PFSK-1 (cell line): ENCODE data around the gene TYRP1. TPM values are rescaled to one million over a fixed set of nuclear protein-coding genes. Genes with fewer than 3 reads are reported as not detected.

Experiments used
- FOXP2 ChIP-seq: optimal IDR thresholded peaks from 2 replicates; pipeline ENCODE3; 2011; ENCODE audit warnings: borderline replicate concordance, control low read depth, inconsistent platforms; ENCODE audit not compliant: insufficient read depth; ENCODE audit errors: extremely low read length, extremely low read depth
- POLR2AphosphoS5 ChIP-seq: IDR thresholded peaks from 2 replicates; pipeline ENCODE4 v1.6.1; 2012; ENCODE audit warnings: low read depth, mild to moderate bottlenecking, control low read depth, low read length, moderate library complexity
- REST ChIP-seq, 2 experiments: IDR thresholded peaks; 2 replicates each; pipeline versions ENCODE4 v1.6.1 to v1.8.0; 2011 to 2012; ENCODE audit warnings: low read depth in 2 of 2, low read length in 2 of 2, control low read depth in 1 of 2, inconsistent platforms in 1 of 2, mild to moderate bottlenecking in 1 of 2, moderate library complexity in 1 of 2; ENCODE audit not compliant: insufficient read depth in 1 of 2
- SIN3A ChIP-seq: IDR thresholded peaks from 2 replicates; pipeline ENCODE4 v1.6.1; 2012; ENCODE audit warnings: mild to moderate bottlenecking, low read length, moderate library complexity, borderline replicate concordance; ENCODE audit not compliant: insufficient read depth
- TAF1 ChIP-seq: IDR thresholded peaks from 2 replicates; pipeline ENCODE4 v1.6.1; 2012; ENCODE audit warnings: low read length, control low read depth, borderline replicate concordance; ENCODE audit not compliant: insufficient read depth
- polyA plus RNA-seq: library from polyadenylated mRNA; unstranded; fragments of >200 nt; gene quantifications from one replicate; pipeline ENCODE4 v1.2.1, GENCODE V29; 2012; ENCODE audit warnings: low read depth, missing spikeins; ENCODE audit not compliant: insufficient read length

The TYRP1 gene
- 0.63 TPM for polyA plus RNA-seq

- no peak for TF ChIP-seq REST (IDR thresholded peaks at IDR 0.05; ENCODE audit: insufficient read depth in 1 of 2, low read depth in 2 of 2, low read length in 2 of 2)
Measured at GRCh38 chr9:12693141-12693540, at the start of gene TYRP1. Gene TYRP1 (plus strand): TSS chr9:12693385. CDS start chr9:12693997, 612 bp downstream.

GRCh38 chr9:12643686-12644085 lies 49.5 kb upstream of the TYRP1 start:
- no peak for TF ChIP-seq POLR2AphosphoS5

GRCh38 chr9:12648925-12649324 lies 44.3 kb upstream of the TYRP1 start:
- no peak for TF ChIP-seq SIN3A
- TF ChIP-seq TAF1, result no peak
- TF ChIP-seq POLR2AphosphoS5, result no peak
- no peak for TF ChIP-seq REST (IDR thresholded peaks at IDR 0.05; ENCODE audit: insufficient read depth in 1 of 2, low read depth in 2 of 2, low read length in 2 of 2)
- no peak for TF ChIP-seq FOXP2

GRCh38 chr9:12651125-12651524 lies 42.1 kb upstream of the TYRP1 start:
- TF ChIP-seq TAF1, result no peak
- TF ChIP-seq SIN3A, result no peak
- TF ChIP-seq REST (IDR thresholded peaks at IDR 0.05; ENCODE audit: insufficient read depth in 1 of 2, low read depth in 2 of 2, low read length in 2 of 2), result no peak
- no peak for TF ChIP-seq FOXP2
- no peak for TF ChIP-seq POLR2AphosphoS5

- TF ChIP-seq REST (IDR thresholded peaks at IDR 0.05; ENCODE audit: insufficient read depth in 1 of 2, low read depth in 2 of 2, low read length in 2 of 2), result no peak
- TF ChIP-seq POLR2AphosphoS5, result no peak
- no peak for TF ChIP-seq TAF1
- no peak for TF ChIP-seq FOXP2
- no peak for TF ChIP-seq SIN3A
Measured at GRCh38 chr9:12652973-12653372, 40.2 kb upstream of the TYRP1 start.
